ENCODE data around the gene CLEC16A. TPM values are rescaled to one million over a fixed set of nuclear protein-coding genes. Genes with fewer than 3 reads are reported as not detected.

The CLEC16A gene
- total and polyA plus RNA-seq, 2 experiments from 2014 or later: 9.9 to 24.1 TPM

DNA sequence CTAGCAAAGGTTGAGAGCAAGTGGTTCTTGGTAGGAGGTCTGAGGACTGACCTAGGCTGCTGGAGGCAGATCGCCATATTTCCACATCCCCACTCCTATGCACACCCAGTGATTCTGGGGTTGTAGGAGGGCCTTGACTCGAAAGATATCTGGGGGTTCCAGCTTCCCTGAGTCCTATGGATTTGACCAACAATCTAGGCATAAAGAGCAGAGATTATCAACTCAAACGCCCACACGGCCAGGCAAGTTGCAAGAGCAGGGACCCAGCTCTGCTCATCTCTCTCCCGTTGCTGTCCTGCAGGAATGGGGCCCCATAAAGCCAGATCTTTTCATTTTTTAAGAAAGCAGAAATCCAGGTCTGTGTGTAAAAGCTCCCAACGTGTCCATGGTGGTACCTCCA lies 217.1 kb downstream of the CLEC16A start:
- DNase-seq (ENCODE audit: low spot score) (no peak), ATAC-seq (no peak)
- Histone ChIP-seq H3K79me2 (replicated peaks; ENCODE audit: insufficient read depth) (no peaks in the 10 kb centered on the region), H3K4me3 (no peak overlapping the region), H3F3A (replicated peaks; ENCODE audit: low read depth) (no peaks in the 10 kb centered on the region), H3K27me3 (ENCODE audit: insufficient read depth) (no peaks in the 10 kb centered on the region), H2AFZ (no peak overlapping the region), H3K4me1 (ENCODE audit: insufficient read depth) (no peaks in the 10 kb centered on the region), H3K27ac (ENCODE audit: low read depth) (no peak overlapping the region), H3K9me2 (ENCODE audit: insufficient read depth) (no peaks in the 10 kb centered on the region), H3K36me3 (ENCODE audit: insufficient read depth) (no peaks in the 10 kb centered on the region), H3K4me2 (no peak overlapping the region), H4K20me1 (replicated peaks; ENCODE audit: insufficient read depth) (no peaks in the 10 kb centered on the region)
- no peak overlapping the region for H3K4me3 Mint-ChIP-seq
- H3K9me3 Mint-ChIP-seq: no peaks in the 10 kb centered on the region
- H3K4me1 Mint-ChIP-seq: peaks cover 6% of the 10 kb centered on the region; the same call in 2 of the 3 replicates
- H3K36me3 Mint-ChIP-seq (ENCODE audit: low read depth): no peaks in the 10 kb centered on the region
- H3K27ac Mint-ChIP-seq: no peak overlapping the region
- no peak for TF ChIP-seq POLR2AphosphoS5 (IDR thresholded peaks at IDR 0.05; ENCODE audit: low read depth)
- TF ChIP-seq JUNB (IDR thresholded peaks at IDR 0.05; ENCODE audit: unreplicated experiment): no peak
- TF ChIP-seq STAT1 (IDR thresholded peaks at IDR 0.05; ENCODE audit: unreplicated experiment): no peak
- TF ChIP-seq NANOG (IDR thresholded peaks at IDR 0.05; ENCODE audit: borderline replicate concordance): no peak
- TF ChIP-seq, protein P1, sequence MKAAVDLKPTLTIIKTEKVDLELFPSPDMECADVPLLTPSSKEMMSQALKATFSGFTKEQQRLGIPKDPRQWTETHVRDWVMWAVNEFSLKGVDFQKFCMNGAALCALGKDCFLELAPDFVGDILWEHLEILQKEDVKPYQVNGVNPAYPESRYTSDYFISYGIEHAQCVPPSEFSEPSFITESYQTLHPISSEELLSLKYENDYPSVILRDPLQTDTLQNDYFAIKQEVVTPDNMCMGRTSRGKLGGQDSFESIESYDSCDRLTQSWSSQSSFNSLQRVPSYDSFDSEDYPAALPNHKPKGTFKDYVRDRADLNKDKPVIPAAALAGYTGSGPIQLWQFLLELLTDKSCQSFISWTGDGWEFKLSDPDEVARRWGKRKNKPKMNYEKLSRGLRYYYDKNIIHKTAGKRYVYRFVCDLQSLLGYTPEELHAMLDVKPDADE (IDR thresholded peaks at IDR 0.05): no peak
- no peak for TF ChIP-seq CREB1 (CRISPR knock-in tag; IDR thresholded peaks at IDR 0.05; ENCODE audit: low read depth)
- TF ChIP-seq, protein P2, sequence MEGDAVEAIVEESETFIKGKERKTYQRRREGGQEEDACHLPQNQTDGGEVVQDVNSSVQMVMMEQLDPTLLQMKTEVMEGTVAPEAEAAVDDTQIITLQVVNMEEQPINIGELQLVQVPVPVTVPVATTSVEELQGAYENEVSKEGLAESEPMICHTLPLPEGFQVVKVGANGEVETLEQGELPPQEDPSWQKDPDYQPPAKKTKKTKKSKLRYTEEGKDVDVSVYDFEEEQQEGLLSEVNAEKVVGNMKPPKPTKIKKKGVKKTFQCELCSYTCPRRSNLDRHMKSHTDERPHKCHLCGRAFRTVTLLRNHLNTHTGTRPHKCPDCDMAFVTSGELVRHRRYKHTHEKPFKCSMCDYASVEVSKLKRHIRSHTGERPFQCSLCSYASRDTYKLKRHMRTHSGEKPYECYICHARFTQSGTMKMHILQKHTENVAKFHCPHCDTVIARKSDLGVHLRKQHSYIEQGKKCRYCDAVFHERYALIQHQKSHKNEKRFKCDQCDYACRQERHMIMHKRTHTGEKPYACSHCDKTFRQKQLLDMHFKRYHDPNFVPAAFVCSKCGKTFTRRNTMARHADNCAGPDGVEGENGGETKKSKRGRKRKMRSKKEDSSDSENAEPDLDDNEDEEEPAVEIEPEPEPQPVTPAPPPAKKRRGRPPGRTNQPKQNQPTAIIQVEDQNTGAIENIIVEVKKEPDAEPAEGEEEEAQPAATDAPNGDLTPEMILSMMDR (conservative IDR thresholded peaks at IDR 0.05; ENCODE audit: low read depth in 2 of 2): no peak
- TF ChIP-seq ZNF114 (CRISPR knock-in tag; IDR thresholded peaks at IDR 0.05): no peak
- TF ChIP-seq ZNF331 (CRISPR knock-in tag; IDR thresholded peaks at IDR 0.05; ENCODE audit: low read depth): no peak
- H3K27me3 Mint-ChIP-seq (ENCODE audit: insufficient read depth, low read depth, poor library complexity): peaks cover 4% of the 10 kb centered on the region

DNA sequence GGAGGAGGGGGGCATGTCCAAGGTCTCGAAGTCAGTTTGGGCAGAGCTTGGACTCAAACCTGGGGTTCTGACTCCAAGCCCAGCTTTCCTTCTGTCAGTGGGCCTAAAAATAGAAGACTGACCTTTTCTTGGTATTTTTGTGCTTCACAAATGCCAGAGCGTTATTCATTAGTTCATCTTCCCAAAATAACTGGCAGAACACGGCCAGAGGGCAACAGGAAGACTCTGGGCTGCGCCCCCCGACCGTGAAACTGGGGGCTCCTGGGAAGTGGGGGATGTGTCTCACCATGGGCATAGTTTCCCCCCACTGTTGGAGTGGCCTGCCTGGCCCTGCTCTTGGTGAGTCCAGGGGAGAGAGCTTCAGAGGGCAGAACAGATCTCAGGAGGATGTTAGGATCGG lies 217.6 kb downstream of the CLEC16A start:
- H3K9me2 ChIP-seq (ENCODE audit: insufficient read depth): no peaks in the 10 kb centered on the region
- no peaks in the 10 kb centered on the region for H3F3A ChIP-seq (replicated peaks; ENCODE audit: low read depth)
- no peaks in the 10 kb centered on the region for H3K79me2 ChIP-seq (replicated peaks; ENCODE audit: insufficient read depth)
- no peaks in the 10 kb centered on the region for H3K4me1 ChIP-seq (ENCODE audit: insufficient read depth)
- H3K4me3 ChIP-seq: no peak overlapping the region
- H3K27me3 Mint-ChIP-seq (ENCODE audit: insufficient read depth, low read depth, poor library complexity): peaks cover 4% of the 10 kb centered on the region
- H2AFZ ChIP-seq: no peak overlapping the region
- no peak overlapping the region for H3K27ac ChIP-seq (ENCODE audit: low read depth)
- peaks cover 6% of the 10 kb centered on the region; the same call in 2 of the 3 replicates for H3K4me1 Mint-ChIP-seq
- H3K27me3 ChIP-seq (ENCODE audit: insufficient read depth): no peaks in the 10 kb centered on the region
- no peaks in the 10 kb centered on the region for H3K36me3 ChIP-seq (ENCODE audit: insufficient read depth)
- no peak for ATAC-seq
- H4K20me1 ChIP-seq (replicated peaks; ENCODE audit: insufficient read depth): no peaks in the 10 kb centered on the region
- H3K27ac Mint-ChIP-seq: no peak overlapping the region
- no peak overlapping the region for H3K4me3 Mint-ChIP-seq
- no peaks in the 10 kb centered on the region for H3K36me3 Mint-ChIP-seq (ENCODE audit: low read depth)
- H3K9me3 Mint-ChIP-seq: no peaks in the 10 kb centered on the region
- no peak for DNase-seq (ENCODE audit: low spot score)
- H3K4me2 ChIP-seq: no peak overlapping the region
- TF ChIP-seq ZNF114 (CRISPR knock-in tag; IDR thresholded peaks at IDR 0.05) (no peak), EZH2 (IDR thresholded peaks at IDR 0.05; ENCODE audit: low read depth, unreplicated experiment) (no peak), EZH2phosphoT487 (IDR thresholded peaks at IDR 0.05; ENCODE audit: unreplicated experiment) (no peak), REST (IDR thresholded peaks at IDR 0.05; ENCODE audit: unreplicated experiment) (no peak), ZNF331 (CRISPR knock-in tag; IDR thresholded peaks at IDR 0.05; ENCODE audit: low read depth) (no peak), JUNB (IDR thresholded peaks at IDR 0.05; ENCODE audit: unreplicated experiment) (no peak), POLR2AphosphoS5 (IDR thresholded peaks at IDR 0.05; ENCODE audit: low read depth) (no peak), NANOG (IDR thresholded peaks at IDR 0.05; ENCODE audit: borderline replicate concordance) (no peak), STAT1 (IDR thresholded peaks at IDR 0.05; ENCODE audit: unreplicated experiment) (no peak)
- TF ChIP-seq, protein P1 (IDR thresholded peaks at IDR 0.05): no peak
- TF ChIP-seq, protein P2 (conservative IDR thresholded peaks at IDR 0.05; ENCODE audit: low read depth in 2 of 2): no peak

Measured in GM23338 (cell line).